Left ventricle myocardium inferior (tissue), 1 donor: Measurements from ENCODE around the gene TMSB4X. TPM values are rescaled to one million over a fixed set of nuclear protein-coding genes. Genes with fewer than 3 reads are reported as not detected.
A peak's percentile ranks its signal among the peaks of the same experiment; 100 is the strongest.
"Not testable (repeated sequence)": the region's sequence is repeated elsewhere in the genome, so short reads cannot be mapped to it uniquely, and the experiment has no call there.

Experiments used
- DNase-seq: peaks from one replicate; pipeline ENCODE4 v3.0.0-alpha.2; 2020
- H3K27ac ChIP-seq: fragments of 200-600 bp; replicated peaks from 2 replicates; pipeline ENCODE4 v1.8.0; 2021
- H3K27me3 ChIP-seq: fragments of 200-600 bp; 2 replicates; pipeline ENCODE4 v1.8.0; 2021; ENCODE audit warnings: low read depth
- H3K36me3 ChIP-seq: fragments of 200-600 bp; 2 replicates; pipeline ENCODE4 v1.8.0; 2021
- H3K4me1 ChIP-seq: fragments of 200-600 bp; 2 replicates; pipeline ENCODE4 v1.8.0; 2021
- H3K4me3 ChIP-seq: fragments of 200-600 bp; 2 replicates; pipeline ENCODE4 v1.8.0; 2021; ENCODE audit warnings: mild to moderate bottlenecking, moderate library complexity
- H3K9me3 ChIP-seq: fragments of 200-600 bp; replicated peaks from 2 replicates; pipeline ENCODE4 v1.8.0; 2021
- CTCF ChIP-seq: fragments of 200-600 bp; IDR thresholded peaks from 2 replicates; pipeline ENCODE4 v1.8.0; 2021; ENCODE audit warnings: antibody characterized with exemption, mild to moderate bottlenecking, borderline replicate concordance
- intact Hi-C: fragments of 100-400 bp; cut with micrococcal nuclease; formaldehyde crosslinking; loops from one replicate; pipeline ENCODE4 v1.11.0; 2022
- total RNA-seq: library from RNA; stranded (reverse); fragmentation: NEBNext Ultra II Directional; extraction: Animal tissue kit (Norgen Biotek cat#: 25700); gene quantifications from one replicate; pipeline ENCODE4 v1.2.1, GENCODE V29; 2021
- donor health status: DM: no; HTN: yes; CAD: no; lungs with severe emphysema.

TMSB4X gene
- total RNA-seq, 1 donor from 2014 or later, result 955 TPM

- peak overlapping the region; percentile 64 for H3K27ac ChIP-seq
- H3K4me3 ChIP-seq, result no peak overlapping the region
- intact Hi-C loops, result no loop called here
- DNase-seq, result no peak
- no peaks in the 10 kb centered on the region for H3K4me1 ChIP-seq
- H3K36me3 ChIP-seq, result no peaks in the 10 kb centered on the region
- no peaks in the 10 kb centered on the region for H3K9me3 ChIP-seq
- TF ChIP-seq CTCF, result no peak
- no peaks in the 10 kb centered on the region for H3K27me3 ChIP-seq
Measured at GRCh38 chrX:13014111-13015096, 39.5 kb downstream of the TMSB4X start.

GRCh38 chrX:13015536-13016236, 40.8 kb downstream of the TMSB4X start:
- H3K27me3 ChIP-seq, result no peaks in the 10 kb centered on the region
- intact Hi-C loops, result no loop called here
- H3K36me3 ChIP-seq, result no peaks in the 10 kb centered on the region
- no peak overlapping the region for H3K4me3 ChIP-seq
- no peak for DNase-seq
- no peak for TF ChIP-seq CTCF
- no peak overlapping the region for H3K27ac ChIP-seq
- no peaks in the 10 kb centered on the region for H3K9me3 ChIP-seq
- H3K4me1 ChIP-seq, result no peaks in the 10 kb centered on the region

- H3K9me3 ChIP-seq, H3K27ac ChIP-seq, intact Hi-C loops, H3K27me3 ChIP-seq, H3K36me3 ChIP-seq, DNase-seq, H3K4me1 ChIP-seq, H3K4me3 ChIP-seq: not testable (repeated sequence)
Measured at GRCh38 chrX:13016731-13017130, 41.8 kb downstream of the TMSB4X start.

- no peak overlapping the region for H3K27ac ChIP-seq
- TF ChIP-seq CTCF, result no peak
- DNase-seq, result no peak
- H3K4me1 ChIP-seq, result no peaks in the 10 kb centered on the region
- intact Hi-C loops, result no loop called here
- no peaks in the 10 kb centered on the region for H3K27me3 ChIP-seq
- H3K9me3 ChIP-seq, result no peaks in the 10 kb centered on the region
- H3K36me3 ChIP-seq, result no peaks in the 10 kb centered on the region
- no peak overlapping the region for H3K4me3 ChIP-seq
Measured at GRCh38 chrX:13022926-13023325, 48.0 kb downstream of the TMSB4X start.

GRCh38 chrX:13023567-13023966, 48.7 kb downstream of the TMSB4X start:
- intact Hi-C loops, result no loop called here
- DNase-seq, result no peak
- no peaks in the 10 kb centered on the region for H3K27me3 ChIP-seq
- H3K4me3 ChIP-seq, result no peak overlapping the region
- H3K36me3 ChIP-seq, result no peaks in the 10 kb centered on the region
- peaks cover 6% of the 10 kb centered on the region for H3K4me1 ChIP-seq
- H3K9me3 ChIP-seq, result no peaks in the 10 kb centered on the region
- TF ChIP-seq CTCF, result no peak
- H3K27ac ChIP-seq, result peak overlapping the region; percentile 5
